ENCODE results near the gene SEMA5A. TPM values are rescaled to one million over a fixed set of nuclear protein-coding genes. Genes with fewer than 3 reads are reported as not detected.

SEMA5A gene
- total and polyA plus RNA-seq, 2 of the 13 experiments (the other 11 are each of a cell fraction or from before 2014, with no cell fraction given), result 0.01 TPM; not detected in 1

GRCh38 chr5:9587135-9587534 is 41.3 kb upstream of the SEMA5A start (continued):
- TF ChIP-seq ZMAT5 (CRISPR knock-in tag; IDR thresholded peaks at IDR 0.05; ENCODE audit: borderline replicate concordance, low read depth) (no peak), ARHGAP35 (CRISPR knock-in tag; IDR thresholded peaks at IDR 0.05; ENCODE audit: borderline replicate concordance) (no peak), ZNF580 (CRISPR knock-in tag; IDR thresholded peaks at IDR 0.05; ENCODE audit: borderline replicate concordance, low read depth) (no peak), NCOA5 (CRISPR knock-in tag; IDR thresholded peaks at IDR 0.05) (no peak), RBFOX2 (IDR thresholded peaks at IDR 0.05; ENCODE audit: low read depth, low read length) (no peak), HOXD1 (CRISPR knock-in tag; IDR thresholded peaks at IDR 0.05) (no peak), ZNF891 (CRISPR knock-in tag; IDR thresholded peaks at IDR 0.05) (no peak)

- H3K9ac ChIP-seq (ENCODE audit: insufficient read depth, low read depth, low read length), result no peak overlapping the region
- no peak for DNase-seq (ENCODE audit: low spot score)
- no TSS peak for BruUV-seq (replicated peaks)
- 0% methylated on average over 2 of the region's 2 CpGs for WGBS (ENCODE audit: low lambda C conversion rate)
- H3K36me3 ChIP-seq (replicated peaks in 1 of 2; ENCODE audit: control insufficient read depth in 1 of 2, insufficient read depth in 2 of 2, low read length in 2 of 2), result no peaks in the 10 kb centered on the region
- ATAC-seq, result no peak
- ChIA-PET CTCF (ENCODE audit: low intra/inter-chr PET ratio, low total read pairs) (no interaction called here), POLR2A (no interaction called here)
- no peaks in the 10 kb centered on the region for H3K27me3 ChIP-seq (ENCODE audit: control insufficient read depth in 1 of 2, insufficient read depth in 2 of 2, low read length in 2 of 2)
- FAIRE-seq, result no peak
- no peak overlapping the region for H3K4me2 ChIP-seq (ENCODE audit: low read depth, low read length)
- H2AFZ ChIP-seq (ENCODE audit: low read length), result no peak overlapping the region
- H3K27ac ChIP-seq (ENCODE audit: extremely low read length, insufficient read depth, low read length), result no peak overlapping the region
- H3K9me3 ChIP-seq (ENCODE audit: low read length), result no peaks in the 10 kb centered on the region
- no peaks in the 10 kb centered on the region for H3K79me2 ChIP-seq (ENCODE audit: insufficient read depth, low read length)
- in situ Hi-C loops (cut with HindIII; ENCODE audit: extremely low pct_ligation_motif_present, low pct_unique_long_range_greater_than_20kb) (no loop called here), intact Hi-C loops (cut with micrococcal nuclease; ENCODE audit: unreplicated experiment) (no loop called here)
- no peaks in the 10 kb centered on the region for H4K20me1 ChIP-seq (ENCODE audit: insufficient read depth, low read length)
- no peaks in the 10 kb centered on the region for H3K4me1 ChIP-seq (ENCODE audit: insufficient read depth, low read length)
- no peak overlapping the region for H3K4me3 ChIP-seq (replicated peaks in 1 of 3; ENCODE audit: insufficient read depth in 1 of 3, low read depth in 2 of 3, low read length in 3 of 3)
- no peak for TF ChIP-seq SNRNP70 (IDR thresholded peaks at IDR 0.05; ENCODE audit: low read depth, low read length)
- TF ChIP-seq KLF6 (CRISPR knock-in tag; IDR thresholded peaks at IDR 0.05), result no peak
- no peak for TF ChIP-seq ZNF343 (CRISPR knock-in tag; IDR thresholded peaks at IDR 0.05)
- TF ChIP-seq ZNF33A (CRISPR knock-in tag; IDR thresholded peaks at IDR 0.05; ENCODE audit: borderline replicate concordance), result no peak
- no peak for TF ChIP-seq MAFK (conservative IDR thresholded peaks at IDR 0.05 in 1 of 2, IDR thresholded peaks at IDR 0.05 in 1 of 2; ENCODE audit: low read length in 2 of 2)
- TF ChIP-seq MAFG (CRISPR knock-in tag; IDR thresholded peaks at IDR 0.05), result no peak
- TF ChIP-seq ZNF432 (CRISPR knock-in tag; IDR thresholded peaks at IDR 0.05; ENCODE audit: borderline replicate concordance), result no peak
- TF ChIP-seq NKX3-1 (CRISPR knock-in tag; IDR thresholded peaks at IDR 0.05), result no peak
- TF ChIP-seq ZNF790 (CRISPR knock-in tag; IDR thresholded peaks at IDR 0.05; ENCODE audit: borderline replicate concordance), result no peak
- TF ChIP-seq ZNF138 (CRISPR knock-in tag; IDR thresholded peaks at IDR 0.05; ENCODE audit: low read depth), result no peak
- no peak for TF ChIP-seq HES4 (CRISPR knock-in tag; IDR thresholded peaks at IDR 0.05; ENCODE audit: borderline replicate concordance)
- TF ChIP-seq ATF6 (CRISPR knock-in tag; conservative IDR thresholded peaks at IDR 0.05), result no peak
- TF ChIP-seq ZNF644 (CRISPR knock-in tag; IDR thresholded peaks at IDR 0.05; ENCODE audit: low read depth), result no peak
- no peak for TF ChIP-seq HNF4A (CRISPR knock-in tag; IDR thresholded peaks at IDR 0.05)
- TF ChIP-seq ZSCAN9 (CRISPR knock-in tag; IDR thresholded peaks at IDR 0.05; ENCODE audit: borderline replicate concordance), result no peak
- TF ChIP-seq EED (CRISPR knock-in tag; IDR thresholded peaks at IDR 0.05), result no peak
- TF ChIP-seq SMC3 (IDR thresholded peaks at IDR 0.05; ENCODE audit: low read length), result no peak
- no peak for TF ChIP-seq DPF2 (CRISPR knock-in tag; IDR thresholded peaks at IDR 0.05; ENCODE audit: borderline replicate concordance, low read depth)
- TF ChIP-seq PLRG1 (conservative IDR thresholded peaks at IDR 0.05), result no peak
These were observed 36.5 kb upstream of the SEMA5A start for GRCh38 chr5:9582406-9582805.
